GM18498 (cell line): ENCODE data around the gene GID4.
"Not testable (repeated sequence)": the region's sequence is repeated elsewhere in the genome, so short reads cannot be mapped to it uniquely, and the experiment has no call there.

Experiments used
- ATAC-seq: cut with Tn5 transposase; IDR thresholded peaks from one replicate; pipeline ENCODE4 v1.9.1; 2021; ENCODE audit warnings: mild to moderate bottlenecking, moderate library complexity; ENCODE audit not compliant: unreplicated experiment

GID4 gene

GRCh38 chr17:18038861-18039534 lies at the start of gene GID4, which contains the start of gene ATPAF2:
Gene GID4, plus strand, starts transcription at chr17:18039408. Its CDS starts 57 bp downstream, at chr17:18039465.
Gene ATPAF2, minus strand, starts transcription at chr17:18039168. Its CDS starts 155 bp downstream, at chr17:18039013.
- ATAC-seq, result peak; percentile 90

DNA sequence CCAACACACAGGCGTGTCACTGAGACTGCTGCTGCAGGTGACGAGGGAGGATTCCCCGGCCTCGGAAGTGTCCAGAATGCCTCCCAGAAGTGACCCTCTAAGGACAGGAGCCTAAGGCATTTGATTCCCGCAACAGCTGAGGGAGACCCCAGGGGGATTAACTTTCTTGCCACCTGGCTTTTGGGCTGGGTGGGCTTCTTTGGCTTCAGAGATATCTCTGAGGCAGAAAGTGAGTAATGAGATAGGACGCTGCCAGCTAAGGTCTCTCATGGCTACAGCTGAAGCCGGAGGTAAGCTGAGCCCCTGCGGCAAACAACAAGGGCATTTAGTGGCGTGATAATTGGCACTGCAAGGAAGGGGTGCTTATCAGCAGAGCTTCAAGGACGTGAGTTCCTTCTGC lies 49.6 kb upstream of the GID4 start:
- no peak for ATAC-seq

DNA sequence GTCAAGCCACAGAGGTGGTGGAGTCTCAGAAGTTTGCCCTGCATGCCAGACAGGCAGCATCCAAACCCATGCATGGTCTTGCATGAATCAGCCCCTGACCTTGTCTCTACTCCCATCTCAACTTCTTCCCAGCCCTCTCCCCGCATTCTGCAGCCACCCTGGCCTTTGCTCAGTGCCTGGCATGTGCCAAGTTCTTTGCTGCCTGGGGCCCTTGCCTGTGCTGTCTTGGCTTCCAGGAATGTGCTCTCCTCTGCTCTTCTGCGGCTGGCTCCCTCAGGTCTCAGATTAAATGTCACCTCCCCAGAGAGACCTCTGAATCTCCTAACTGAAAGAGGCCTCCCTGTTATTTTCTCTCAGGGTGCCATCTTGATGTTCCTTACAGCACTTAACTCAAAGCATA lies 48.9 kb upstream of the GID4 start:
- ATAC-seq, result no peak

DNA sequence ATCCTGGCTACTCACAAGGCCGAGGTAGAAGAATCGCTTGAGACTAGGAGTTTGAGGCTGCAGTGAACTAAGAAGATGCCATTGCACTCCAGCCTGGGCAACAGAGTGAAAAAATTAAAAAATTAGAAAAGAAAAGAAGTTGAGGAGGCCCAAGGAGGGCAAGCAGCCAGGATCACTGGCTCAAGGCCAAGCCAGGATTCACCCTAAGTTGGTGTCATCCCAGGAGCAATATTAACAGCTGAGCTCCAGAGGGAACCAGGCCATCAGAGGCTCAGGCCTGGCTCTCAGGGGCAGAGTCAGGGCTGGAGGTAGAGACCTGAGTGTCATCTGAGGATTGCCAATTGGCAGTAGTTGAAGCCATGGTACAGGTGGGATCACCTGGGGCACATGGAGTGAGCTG lies 45.8 kb upstream of the GID4 start:
- ATAC-seq, result no peak

GRCh38 chr17:17993852-17994251 lies 45.4 kb upstream of the GID4 start:
- ATAC-seq, result no peak

DNA sequence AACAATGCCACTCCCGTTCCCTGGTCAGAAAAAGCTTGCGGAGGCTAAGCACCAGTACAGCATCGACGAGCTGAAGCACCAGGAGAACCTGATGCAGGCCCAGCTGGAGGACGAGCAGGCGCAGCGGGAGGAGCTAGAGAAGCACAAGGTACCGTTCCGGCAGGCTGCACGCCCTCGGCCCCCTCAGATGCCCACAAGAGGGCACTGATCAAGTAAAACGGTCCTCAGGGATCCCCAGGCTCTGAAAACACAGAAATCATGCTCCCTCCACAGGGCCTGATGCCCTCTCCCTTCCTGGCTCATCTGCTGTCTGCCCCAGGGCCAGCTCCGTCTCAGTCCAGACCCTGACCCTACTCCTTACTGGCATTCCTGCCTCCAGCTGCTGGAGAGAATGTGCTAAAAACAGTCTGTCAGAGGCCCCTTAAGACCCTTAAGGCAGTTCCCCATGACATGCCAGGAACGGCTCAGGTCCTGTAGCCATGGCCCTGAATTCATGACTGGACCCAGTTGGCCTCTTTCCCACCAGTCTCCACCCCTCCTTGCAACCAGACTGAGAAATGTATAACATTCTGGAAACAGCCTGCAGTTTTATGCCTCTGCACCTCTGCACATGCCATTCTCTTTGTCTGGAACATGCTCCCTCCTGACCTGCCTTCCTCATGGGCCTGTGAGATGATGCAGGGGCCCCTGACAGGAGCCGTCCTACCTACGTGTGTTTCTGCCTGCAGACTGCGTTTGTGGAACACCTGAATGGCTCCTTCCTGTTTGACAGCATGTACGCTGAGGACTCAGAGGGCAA lies 44.7 kb upstream of the GID4 start:
- ATAC-seq, result no peak

DNA sequence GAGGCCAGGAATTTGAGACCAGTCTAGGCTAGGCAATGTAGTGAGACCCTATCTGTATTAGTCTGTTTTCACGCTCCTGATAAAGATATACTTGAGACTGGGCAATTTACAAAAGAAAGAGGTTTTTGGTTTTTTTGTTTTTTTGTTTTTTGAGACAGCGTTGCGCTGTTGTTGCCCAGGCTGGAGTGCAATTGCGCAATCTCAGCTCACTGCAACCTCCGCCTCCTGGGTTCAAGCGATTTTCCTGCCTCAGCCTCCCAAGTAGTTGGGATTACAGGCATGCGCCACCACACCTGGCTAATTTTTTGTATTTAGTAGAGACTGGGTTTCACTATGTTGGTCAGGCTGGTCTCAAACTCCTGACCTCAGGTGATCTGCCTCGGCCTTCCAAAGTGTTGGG lies 43.3 kb upstream of the GID4 start:
- not testable (repeated sequence) for ATAC-seq

- ATAC-seq, result no peak
Measured at GRCh38 chr17:17998934-17999333, 40.3 kb upstream of the GID4 start.

DNA sequence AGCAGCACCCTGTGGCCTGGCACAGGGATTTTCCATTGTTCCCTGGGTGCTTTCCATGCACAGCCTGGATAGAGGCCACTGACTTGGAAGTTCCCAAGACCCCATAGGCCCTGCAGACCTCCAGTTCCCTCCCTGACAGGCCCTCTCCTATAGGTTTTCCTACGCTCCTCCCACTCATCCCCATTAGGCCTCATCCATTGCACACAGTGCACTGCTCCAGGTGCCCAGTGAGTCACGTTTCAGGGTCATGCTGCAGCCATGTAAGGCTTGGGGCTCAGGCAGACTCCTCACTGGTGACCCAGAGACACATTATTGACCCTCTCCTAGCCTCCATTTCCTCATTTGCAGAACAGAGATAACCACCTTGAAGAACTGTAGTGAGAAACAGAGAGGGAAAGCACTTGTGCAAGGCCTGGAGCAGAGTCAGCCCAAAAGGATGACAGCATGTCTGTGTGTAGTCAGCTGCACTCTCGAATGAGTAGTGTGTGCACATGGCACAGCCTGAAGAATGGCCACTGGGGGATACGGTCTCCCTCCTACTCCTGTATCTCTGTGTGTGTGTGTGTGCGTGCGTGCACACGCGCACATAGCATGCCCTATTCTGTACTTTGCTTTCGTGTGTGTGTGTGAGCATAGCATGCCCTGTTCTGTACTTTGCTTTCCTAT lies 39.7 kb upstream of the GID4 start:
- ATAC-seq, result no peak

- ATAC-seq, result no peak
Measured at GRCh38 chr17:18000030-18000408, 39.2 kb upstream of the GID4 start.

DNA sequence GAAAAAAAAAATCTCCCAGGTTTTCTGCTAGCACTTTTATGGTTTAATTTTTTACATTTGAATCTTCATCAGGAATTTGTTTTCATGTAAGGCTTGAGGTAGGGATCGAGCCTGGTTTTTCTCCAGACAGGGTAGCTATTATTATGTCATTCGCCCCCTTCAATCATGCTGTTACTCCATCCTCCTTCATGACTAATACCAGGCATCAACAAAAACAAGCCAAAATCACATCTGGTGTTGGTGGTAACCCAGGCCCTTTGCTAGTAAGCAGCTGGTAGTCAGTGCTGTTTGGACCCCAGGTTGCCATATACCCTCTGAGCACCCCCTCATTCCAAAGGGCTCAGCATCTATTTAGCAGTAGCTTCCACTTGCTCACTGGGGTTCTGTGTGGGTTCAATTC lies 37.0 kb upstream of the GID4 start:
- no peak for ATAC-seq

DNA sequence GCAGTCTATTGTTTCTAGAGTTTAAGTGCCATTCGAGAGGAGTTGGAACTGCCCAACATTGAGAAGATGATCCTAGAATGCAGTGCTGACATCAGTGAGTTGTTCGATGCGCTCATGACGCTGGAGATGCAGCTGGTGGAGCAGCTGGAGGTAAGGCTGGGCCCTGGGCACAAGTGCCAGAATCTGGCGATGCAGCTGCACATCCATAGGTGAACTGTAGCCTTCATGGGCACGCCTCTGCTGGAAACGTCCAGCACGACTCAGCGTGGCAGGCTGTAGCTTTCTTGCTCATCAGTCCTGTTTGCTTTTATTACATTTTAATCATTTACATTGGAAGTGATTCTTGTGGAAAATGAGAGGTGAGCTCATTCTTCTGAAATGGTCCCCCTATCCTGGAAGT lies 34.9 kb upstream of the GID4 start:
- ATAC-seq, result no peak

GRCh38 chr17:18004884-18005305 lies 34.3 kb upstream of the GID4 start:
- ATAC-seq, result no peak

DNA sequence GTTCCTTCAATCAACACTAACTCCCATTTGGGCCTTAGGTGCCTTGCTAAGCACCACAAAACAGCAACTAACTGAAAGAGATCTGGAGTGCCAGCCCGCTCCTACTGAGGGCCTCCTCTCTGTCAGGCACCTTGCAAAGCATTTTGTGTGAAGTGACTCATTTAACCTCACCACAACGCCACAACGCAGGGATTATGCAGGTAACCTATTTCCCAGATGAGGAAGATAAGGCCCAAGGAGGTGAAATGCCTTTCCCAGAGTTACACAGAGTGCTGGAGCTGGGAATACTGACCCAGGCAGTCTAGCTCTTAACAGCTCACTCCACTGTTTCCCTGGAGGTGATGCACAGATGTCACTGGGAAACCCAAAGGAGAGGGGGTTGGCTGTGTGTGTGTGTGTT lies 33.7 kb upstream of the GID4 start:
- no peak for ATAC-seq

- ATAC-seq, result no peak
Measured at GRCh38 chr17:18006495-18007239, 32.5 kb upstream of the GID4 start.

DNA sequence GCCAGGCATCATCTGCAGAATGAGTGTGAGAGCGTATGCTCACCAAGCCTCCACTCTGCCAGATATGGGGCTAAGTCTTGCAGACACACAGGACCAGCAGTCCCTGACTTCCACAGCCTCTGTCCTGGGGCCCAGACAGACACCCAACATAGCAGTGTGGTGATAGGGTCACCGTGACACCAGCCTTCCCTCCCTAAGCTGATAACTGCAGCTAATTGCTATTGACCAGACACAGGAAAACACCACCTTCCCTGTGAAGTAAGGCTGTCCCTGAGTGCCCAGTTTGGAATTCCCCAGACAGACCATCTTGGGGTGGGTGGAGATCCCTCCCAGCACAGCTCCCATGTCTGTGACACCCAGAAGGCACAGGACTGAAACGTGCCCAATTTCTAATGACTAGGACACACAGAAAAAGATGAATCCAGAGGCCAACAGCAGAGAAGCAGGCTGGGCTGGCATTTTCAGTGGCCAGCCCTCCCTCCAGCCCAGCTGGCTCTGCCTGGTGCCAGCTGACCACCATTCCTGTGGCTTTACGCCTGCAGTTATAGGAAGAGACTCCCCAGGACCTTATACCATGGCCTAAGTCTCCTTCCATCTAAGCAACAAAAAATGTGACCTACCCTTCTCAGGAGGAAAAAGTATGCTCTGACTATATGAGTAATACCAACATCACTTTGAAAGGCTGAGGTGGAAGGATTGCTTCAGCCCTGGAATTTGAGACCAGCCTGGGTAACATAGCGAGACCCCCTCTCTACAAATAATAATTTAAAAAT lies 30.5 kb upstream of the GID4 start:
- no peak for ATAC-seq

DNA sequence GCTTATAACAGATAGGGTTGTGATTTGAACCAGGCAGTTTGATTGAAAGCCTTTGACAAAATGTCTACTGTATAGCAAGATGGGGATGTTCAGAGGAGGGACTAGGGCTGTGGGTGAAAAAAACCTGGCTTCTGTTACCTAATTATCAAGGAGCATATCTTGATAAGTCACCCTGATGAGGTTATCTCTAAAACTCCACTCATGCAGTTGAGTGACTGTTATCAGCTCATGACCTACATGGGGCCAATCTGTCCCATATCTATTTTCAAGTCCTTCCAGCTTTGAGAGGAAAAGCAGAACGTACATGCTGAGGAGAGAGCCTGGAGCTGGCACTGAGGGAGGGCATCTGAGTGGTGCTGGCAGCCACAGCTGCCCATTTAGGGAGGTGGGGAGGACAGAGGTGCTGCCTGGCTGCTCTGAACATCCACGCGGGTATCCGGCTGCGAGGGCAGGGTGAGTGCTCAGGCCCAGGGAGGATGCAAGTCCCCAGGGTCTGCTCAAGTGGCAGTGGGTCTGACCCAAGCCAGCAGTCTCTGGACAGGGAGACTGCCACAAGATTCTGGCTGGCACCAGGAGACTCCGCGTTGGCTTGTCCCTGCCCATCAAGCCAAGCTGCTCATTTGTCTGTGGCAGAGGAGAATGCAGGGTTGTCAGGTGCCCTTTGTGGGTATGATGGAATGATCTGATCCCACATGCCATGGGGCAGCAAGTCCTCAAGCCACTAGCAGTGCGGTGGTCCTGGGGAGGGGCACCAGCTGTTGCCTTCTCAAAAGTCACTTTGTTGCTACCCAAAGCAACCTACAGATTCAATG lies 29.4 kb upstream of the GID4 start:
- no peak for ATAC-seq

DNA sequence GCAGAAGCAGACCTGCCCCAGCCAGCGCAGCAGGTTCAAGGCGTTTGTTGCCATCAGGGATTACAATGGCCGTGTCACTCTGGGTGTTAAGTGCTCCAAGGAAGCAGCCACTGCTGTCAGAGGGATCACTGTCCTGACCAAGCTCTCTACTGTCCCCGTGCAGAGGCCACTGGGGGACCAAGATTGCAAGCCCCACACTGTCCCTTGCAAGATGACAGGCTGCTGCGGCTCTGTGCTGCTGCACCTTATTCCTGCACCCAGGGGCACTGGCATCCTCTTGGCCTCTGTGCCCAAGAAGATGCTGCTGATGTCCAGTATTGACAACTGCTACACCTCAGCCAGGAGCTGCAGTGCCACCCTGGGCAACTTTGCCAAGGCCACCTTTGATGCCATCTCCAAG lies 27.9 kb upstream of the GID4 start:
- ATAC-seq, result no peak

DNA sequence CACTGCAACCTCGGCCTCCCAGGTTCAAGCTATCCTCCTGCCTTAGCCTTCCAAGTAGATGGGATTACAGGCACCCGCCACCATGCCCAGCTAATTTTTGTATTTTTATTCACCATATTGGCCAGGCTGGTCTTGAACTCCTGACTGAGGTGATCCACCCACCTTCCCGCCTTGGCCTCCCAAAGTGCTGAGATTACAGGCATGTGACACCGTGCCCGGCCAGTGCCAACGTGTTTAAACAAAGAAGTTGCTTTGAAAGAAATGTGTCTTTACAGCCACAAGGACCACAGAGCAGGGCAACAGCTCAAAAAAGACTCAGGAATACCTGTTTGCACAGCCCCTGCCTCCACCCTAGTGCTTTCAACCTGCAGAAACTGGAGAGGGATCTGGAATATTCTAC lies 25.2 kb upstream of the GID4 start:
- ATAC-seq, result no peak

- no peak for ATAC-seq
Measured at GRCh38 chr17:18015593-18015992, 23.6 kb upstream of the GID4 start.
